Astrocyte of the spinal cord (primary cell): Measurements from ENCODE around the gene KAZALD1.

ENCODE experiments used
- DNase-seq: peaks from one replicate; pipeline ENCODE4 v3.0.0; 2011; ENCODE audit warnings: low read depth, low spot score
- H3K4me3 ChIP-seq: 2 replicates; pipeline ENCODE4 v1.5.1; 2011; ENCODE audit warnings: low read depth, mild to moderate bottlenecking, low read length, moderate library complexity
- CTCF ChIP-seq: IDR thresholded peaks from 2 replicates; pipeline ENCODE4 v1.5.1; 2012; ENCODE audit warnings: low read depth, mild to moderate bottlenecking, low read length, inconsistent platforms
- in situ Hi-C: cut with HindIII; loops from 2 replicates; pipeline ENCODE4 v1.10.0; 2017; ENCODE audit warnings: low sequenced_read_pairs

Gene KAZALD1

GRCh38 chr10:101047268-101047667 is 14.5 kb upstream of the KAZALD1 start:
- H3K4me3 ChIP-seq: no peak overlapping the region
- no peak for TF ChIP-seq CTCF
- in situ Hi-C loops: no loop called here
- DNase-seq: no peak

GRCh38 chr10:101047961-101048892 is 13.6 kb upstream of the KAZALD1 start:
- DNase-seq: no peak
- peak; percentile 8 for TF ChIP-seq CTCF
- H3K4me3 ChIP-seq: no peak overlapping the region
- in situ Hi-C loops: no loop called here

- peak; percentile 82 for TF ChIP-seq CTCF
- in situ Hi-C loops: no loop called here
- H3K4me3 ChIP-seq: peak overlapping the region; percentile 10
- DNase-seq: peak; percentile 54
These were observed 11.3 kb upstream of the KAZALD1 start for GRCh38 chr10:101050208-101051069.

- DNase-seq: peak; percentile 69
- TF ChIP-seq CTCF: no peak
- no peak overlapping the region for H3K4me3 ChIP-seq
- in situ Hi-C loops: no loop called here
These were observed 9.5 kb upstream of the KAZALD1 start for GRCh38 chr10:101052285-101052684.

GRCh38 chr10:101053516-101053915 is 8.3 kb upstream of the KAZALD1 start:
- in situ Hi-C loops: no loop called here
- no peak for TF ChIP-seq CTCF
- no peak for DNase-seq
- no peak overlapping the region for H3K4me3 ChIP-seq

GRCh38 chr10:101054351-101054750 is 7.4 kb upstream of the KAZALD1 start:
- no peak for DNase-seq
- no peak overlapping the region for H3K4me3 ChIP-seq
- in situ Hi-C loops: no loop called here
- TF ChIP-seq CTCF: no peak
